ENCODE data around the gene C1orf210. TPM values are rescaled to one million over a fixed set of nuclear protein-coding genes. Genes with fewer than 3 reads are reported as not detected.

Gene C1orf210
- total and polyA plus RNA-seq, 2 donors (not counting 1 experiment from before 2014, with no cell fraction given), result not detected

DNA sequence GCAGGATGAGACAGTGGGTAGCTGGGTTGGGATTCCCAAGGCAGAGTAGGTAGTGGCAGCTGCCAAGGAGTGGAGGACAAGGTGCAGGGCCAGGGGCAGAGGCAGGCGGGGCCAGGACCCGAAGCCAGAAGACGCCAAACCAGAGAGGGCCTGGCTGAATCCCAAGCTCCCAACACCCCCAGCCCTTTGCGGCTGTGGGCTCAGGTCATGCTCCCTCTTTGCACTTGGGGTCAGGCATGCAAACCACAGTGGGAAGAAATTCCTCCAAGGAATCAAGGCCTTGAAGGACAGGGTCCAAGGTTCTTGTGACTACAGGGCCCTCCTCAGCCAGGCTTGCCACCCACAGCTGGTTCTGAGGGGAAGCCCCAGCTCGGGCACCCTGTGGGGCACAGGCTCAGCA is 6.2 kb downstream of the C1orf210 start:
- H3K9ac ChIP-seq (ENCODE audit: low read length), result no peak overlapping the region
- POLR2A ChIA-PET, result no interaction called here
- H3K27ac Mint-ChIP-seq, result no peak overlapping the region
- intact Hi-C loops (cut with micrococcal nuclease), result no loop called here
- no peak overlapping the region for H3K4me2 ChIP-seq (replicated peaks; ENCODE audit: low read depth, low read length, poor library complexity, severe bottlenecking)
- H3K79me2 ChIP-seq (ENCODE audit: control insufficient read depth, insufficient read depth, low read length), result no peaks in the 10 kb centered on the region
- H4K20me1 ChIP-seq (ENCODE audit: control insufficient read depth, insufficient read depth, low read length, poor library complexity, severe bottlenecking), result no peaks in the 10 kb centered on the region
- no peaks in the 10 kb centered on the region for H3K36me3 ChIP-seq (replicated peaks in 1 of 2; ENCODE audit: control extremely low read depth in 1 of 2, control insufficient read depth in 1 of 2, extremely low read depth in 1 of 2, insufficient read depth in 2 of 2, low read length in 1 of 2)
- no peak for DNase-seq
- H2AFZ ChIP-seq (ENCODE audit: insufficient read depth, low read depth, low read length, poor library complexity, severe bottlenecking), result no peak overlapping the region
- no peak for TF ChIP-seq EZH2 (IDR thresholded peaks at IDR 0.05; ENCODE audit: borderline replicate concordance, insufficient read depth, low read depth, low read length, poor library complexity, severe bottlenecking)
- TF ChIP-seq, protein P1, sequence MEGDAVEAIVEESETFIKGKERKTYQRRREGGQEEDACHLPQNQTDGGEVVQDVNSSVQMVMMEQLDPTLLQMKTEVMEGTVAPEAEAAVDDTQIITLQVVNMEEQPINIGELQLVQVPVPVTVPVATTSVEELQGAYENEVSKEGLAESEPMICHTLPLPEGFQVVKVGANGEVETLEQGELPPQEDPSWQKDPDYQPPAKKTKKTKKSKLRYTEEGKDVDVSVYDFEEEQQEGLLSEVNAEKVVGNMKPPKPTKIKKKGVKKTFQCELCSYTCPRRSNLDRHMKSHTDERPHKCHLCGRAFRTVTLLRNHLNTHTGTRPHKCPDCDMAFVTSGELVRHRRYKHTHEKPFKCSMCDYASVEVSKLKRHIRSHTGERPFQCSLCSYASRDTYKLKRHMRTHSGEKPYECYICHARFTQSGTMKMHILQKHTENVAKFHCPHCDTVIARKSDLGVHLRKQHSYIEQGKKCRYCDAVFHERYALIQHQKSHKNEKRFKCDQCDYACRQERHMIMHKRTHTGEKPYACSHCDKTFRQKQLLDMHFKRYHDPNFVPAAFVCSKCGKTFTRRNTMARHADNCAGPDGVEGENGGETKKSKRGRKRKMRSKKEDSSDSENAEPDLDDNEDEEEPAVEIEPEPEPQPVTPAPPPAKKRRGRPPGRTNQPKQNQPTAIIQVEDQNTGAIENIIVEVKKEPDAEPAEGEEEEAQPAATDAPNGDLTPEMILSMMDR (IDR thresholded peaks at IDR 0.05), result no peak
- 100% methylated on average over 4 of the region's 5 CpGs for WGBS (ENCODE audit: insufficient coverage)
- no peaks in the 10 kb centered on the region for H3K9me3 Mint-ChIP-seq (ENCODE audit: insufficient read depth)
- no peaks in the 10 kb centered on the region for H3K27me3 ChIP-seq (replicated peaks in 1 of 4; ENCODE audit: control extremely low read depth in 1 of 4, control insufficient read depth in 3 of 4, insufficient read depth in 4 of 4, low read length in 3 of 4)
- peaks cover 16% of the 10 kb centered on the region for H3K27me3 Mint-ChIP-seq
- CTCF ChIA-PET, result no interaction called here
- ATAC-seq (ENCODE audit: low read depth), result no peak
- H3K27ac ChIP-seq (ENCODE audit: low read length in 2 of 2), result no peak overlapping the region
- H3K4me3 Mint-ChIP-seq, result no peak overlapping the region
- peaks cover 0 to 6% (median 0%) of the 10 kb centered on the region in 3 donors for H3K9me3 ChIP-seq (ENCODE audit: control extremely low read depth in 1 of 3, control insufficient read depth in 2 of 3, insufficient read depth in 1 of 3, low read length in 2 of 3)
- H3K4me1 Mint-ChIP-seq, result peaks cover 5% of the 10 kb centered on the region
- peaks cover 3 to 6% of the 10 kb centered on the region in 2 donors for H3K4me1 ChIP-seq (ENCODE audit: control insufficient read depth in 2 of 2, insufficient read depth in 2 of 2, low read length in 2 of 2)
- H3K4me3 ChIP-seq (ENCODE audit: control extremely low read depth in 1 of 5, extremely low read depth in 1 of 5, insufficient read depth in 1 of 5, low read depth in 2 of 5, low read length in 4 of 5), result no peak overlapping the region

DNA sequence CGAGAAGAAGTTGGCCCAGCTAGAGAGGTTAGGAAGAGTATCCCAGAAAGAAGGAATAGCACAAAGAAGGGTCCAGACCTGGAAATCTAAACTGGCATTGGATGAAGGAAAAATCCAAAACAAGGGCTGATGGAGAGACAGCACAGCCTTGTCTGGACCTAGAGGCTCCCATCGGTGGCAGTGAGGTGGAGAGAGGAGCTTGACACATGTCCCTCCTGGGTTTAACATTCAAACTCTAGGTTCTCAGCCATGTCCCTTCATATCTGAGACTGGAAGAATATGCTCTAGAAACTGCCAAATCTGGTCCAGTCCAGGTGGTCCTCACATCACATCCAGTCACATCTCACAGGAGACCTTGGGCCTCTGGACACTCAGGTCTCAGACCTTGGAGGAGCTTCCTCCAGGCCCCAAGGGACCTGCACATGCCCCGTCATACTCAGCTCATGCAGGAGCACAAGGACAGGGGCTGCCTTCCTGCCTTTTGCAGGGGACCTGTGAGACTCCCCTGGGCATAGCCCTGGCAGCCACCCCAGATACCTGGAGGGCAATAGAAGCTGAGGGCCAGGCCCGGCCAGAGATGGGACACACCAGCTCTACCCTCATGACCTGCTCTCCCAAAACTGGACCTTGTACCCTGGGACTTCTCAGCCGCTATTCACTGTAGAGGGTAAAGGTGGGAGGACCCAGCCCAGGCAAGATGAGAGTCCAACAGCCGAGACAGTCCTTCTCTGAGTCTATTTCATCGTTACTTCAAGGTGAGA is 8.1 kb downstream of the C1orf210 start:
- Mint-ChIP-seq H3K4me3 (no peak overlapping the region), H3K27me3 (peaks cover 16% of the 10 kb centered on the region), H3K27ac (no peak overlapping the region), H3K9me3 (ENCODE audit: insufficient read depth) (no peaks in the 10 kb centered on the region), H3K4me1 (peaks cover 8% of the 10 kb centered on the region)
- Histone ChIP-seq H3K36me3 (replicated peaks in 1 of 2; ENCODE audit: control extremely low read depth in 1 of 2, control insufficient read depth in 1 of 2, extremely low read depth in 1 of 2, insufficient read depth in 2 of 2, low read length in 1 of 2) (no peaks in the 10 kb centered on the region), H3K4me1 (ENCODE audit: control insufficient read depth in 2 of 2, insufficient read depth in 2 of 2, low read length in 2 of 2) (peaks cover 3 to 9% of the 10 kb centered on the region in 2 donors), H3K79me2 (ENCODE audit: control insufficient read depth, insufficient read depth, low read length) (no peaks in the 10 kb centered on the region), H3K27ac (ENCODE audit: low read length in 2 of 2) (no peak overlapping the region), H3K4me2 (replicated peaks; ENCODE audit: low read depth, low read length, poor library complexity, severe bottlenecking) (no peak overlapping the region), H3K4me3 (ENCODE audit: control extremely low read depth in 1 of 5, extremely low read depth in 1 of 5, insufficient read depth in 1 of 5, low read depth in 2 of 5, low read length in 4 of 5) (no peak overlapping the region), H4K20me1 (ENCODE audit: control insufficient read depth, insufficient read depth, low read length, poor library complexity, severe bottlenecking) (no peaks in the 10 kb centered on the region), H3K9me3 (ENCODE audit: control extremely low read depth in 1 of 3, control insufficient read depth in 2 of 3, insufficient read depth in 1 of 3, low read length in 2 of 3) (peaks cover 0 to 4% (median 0%) of the 10 kb centered on the region in 3 donors), H3K27me3 (replicated peaks in 1 of 4; ENCODE audit: control extremely low read depth in 1 of 4, control insufficient read depth in 3 of 4, insufficient read depth in 4 of 4, low read length in 3 of 4) (no peaks in the 10 kb centered on the region), H2AFZ (ENCODE audit: insufficient read depth, low read depth, low read length, poor library complexity, severe bottlenecking) (no peak overlapping the region), H3K9ac (ENCODE audit: low read length) (no peak overlapping the region)
- DNase-seq (no peak), ATAC-seq (ENCODE audit: low read depth) (no peak)
- 85% methylated on average over 4 of the region's 7 CpGs for WGBS (ENCODE audit: insufficient coverage)
- TF ChIP-seq, protein P1 (IDR thresholded peaks at IDR 0.05), result no peak
- TF ChIP-seq EZH2 (IDR thresholded peaks at IDR 0.05; ENCODE audit: borderline replicate concordance, insufficient read depth, low read depth, low read length, poor library complexity, severe bottlenecking), result no peak
- CTCF ChIA-PET, result no interaction called here
- POLR2A ChIA-PET, result no interaction called here
- intact Hi-C loops (cut with micrococcal nuclease), result no loop called here
